K562 (cell line): ENCODE data around the gene ID1. TPM values are rescaled to one million over a fixed set of nuclear protein-coding genes. Genes with fewer than 3 reads are reported as not detected.
"Not testable (repeated sequence)": the region's sequence is repeated elsewhere in the genome, so short reads cannot be mapped to it uniquely, and the experiment has no call there.

Source experiments
- ATAC-seq: fragments of 200-7000 bp; cut with Tn5 transposase; 3 replicates; pipeline ENCODE4 v1.9.1; 2020; ENCODE audit warnings: moderate library complexity
- BruUV-seq: library from RNA; stranded (reverse); fragments of 400-500 nt; replicated peaks from 2 replicates; lab custom pipeline; 2021; lab: Mats Ljungman, UMichigan
- CTCF ChIA-PET: fragments of 300-600 bp; formaldehyde crosslinking; extraction: SDS; loops from one replicate; lab custom pipeline; 2021; ENCODE audit warnings: low intra/inter-chr PET ratio; lab: Yijun Ruan, JAX
- POLR2A ChIA-PET: fragments of 300-600, 350-650 bp; sonication (Branson Sonifier 250); formaldehyde crosslinking; extraction: SDS; loops from one replicate; lab custom pipeline; 2021; ENCODE audit warnings: antibody characterized with exemption, inconsistent platforms; lab: Yijun Ruan, JAX
- DNase-seq, 4 experiments: peaks; one replicate each; pipeline versions ENCODE4 v3.0.0 to v3.0.0-alpha.2; 2011 to 2018; ENCODE audit warnings: low spot score in 3 of 4, mixed read lengths in 3 of 4; ENCODE audit errors: extremely low read depth in 1 of 4
- FAIRE-seq: peaks from 2 replicates; lab custom pipeline; 2011; peaks lifted over from hg19 to GRCh38; lab: Jason Lieb, UNC
- H2AFZ ChIP-seq: 2 replicates; pipeline ENCODE4 v1.6.0; 2011; ENCODE audit warnings: low read depth, low read length, control low read depth, inconsistent platforms
- H3K27ac ChIP-seq: fragments of 200-600 bp; 3 replicates; pipeline ENCODE4 v1.8.0; 2011; ENCODE audit warnings: low read depth, mild to moderate bottlenecking, control low read depth, inconsistent platforms, low read length, moderate library complexity, mixed read lengths; ENCODE audit errors: extremely low read depth
- H3K27me3 ChIP-seq, 2 experiments: fragments of 300-600 bp in 1 of 2; 2 replicates in 1 of 2; 3 replicates in 1 of 2; pipeline versions ENCODE4 v1.6.0 to v1.8.0; 2011; ENCODE audit warnings: inconsistent platforms in 2 of 2, low read length in 2 of 2, mild to moderate bottlenecking in 1 of 2, mixed read lengths in 1 of 2, moderate library complexity in 1 of 2; ENCODE audit not compliant: control insufficient read depth in 2 of 2, insufficient read depth in 2 of 2
- H3K36me3 ChIP-seq: fragments of 300-600 bp; 3 replicates; pipeline ENCODE4 v1.8.0; 2011; ENCODE audit warnings: mild to moderate bottlenecking, low read length, inconsistent platforms; ENCODE audit not compliant: control insufficient read depth, insufficient read depth
- H3K4me1 ChIP-seq, 2 experiments: fragments of 200-600 bp in 1 of 2; replicated peaks in 1 of 2; 2 replicates in 1 of 2; 3 replicates in 1 of 2; pipeline versions ENCODE4 v1.5.1 to v1.8.0; 2011; ENCODE audit warnings: inconsistent platforms in 2 of 2, low read length in 2 of 2, mild to moderate bottlenecking in 1 of 2, mixed read lengths in 1 of 2, moderate library complexity in 1 of 2; ENCODE audit not compliant: control insufficient read depth in 2 of 2, insufficient read depth in 2 of 2
- H3K4me2 ChIP-seq: 2 replicates; pipeline ENCODE4 v1.6.1; 2011; ENCODE audit warnings: low read length, control low read depth, inconsistent platforms, mixed read lengths; ENCODE audit not compliant: insufficient read depth
- H3K4me3 ChIP-seq: fragments of 200-600 bp; sonication (generic), shearing (Covaris generic); 2 replicates; pipeline ENCODE4 v1.5.1; 2016; ENCODE audit warnings: control low read depth, inconsistent platforms
- H3K79me2 ChIP-seq: fragments of 200-600 bp; 3 replicates; pipeline ENCODE4 v1.8.0; 2011; ENCODE audit warnings: low read length, inconsistent platforms; ENCODE audit not compliant: control insufficient read depth, insufficient read depth
- H3K9ac ChIP-seq, 2 experiments: 2 replicates each; pipeline versions ENCODE4 v1.6.0 to v1.6.1; 2011; ENCODE audit warnings: low read depth in 2 of 2, low read length in 2 of 2, control low read depth in 1 of 2, inconsistent platforms in 1 of 2, mild to moderate bottlenecking in 1 of 2, mixed read lengths in 1 of 2; ENCODE audit not compliant: insufficient read depth in 1 of 2
- H3K9me1 ChIP-seq: one replicate; pipeline ENCODE4 v1.6.0; 2011; ENCODE audit warnings: inconsistent platforms, mild to moderate bottlenecking, low read length, moderate library complexity; ENCODE audit not compliant: control insufficient read depth, insufficient read depth
- H3K9me3 ChIP-seq: replicated peaks from 2 replicates; pipeline ENCODE4 v1.5.1; 2011; ENCODE audit warnings: low read depth, low read length, inconsistent platforms; ENCODE audit not compliant: control insufficient read depth, insufficient read depth
- H4K20me1 ChIP-seq: replicated peaks from 2 replicates; pipeline ENCODE4 v1.6.1; 2011; ENCODE audit warnings: low read length, inconsistent platforms, mixed read lengths; ENCODE audit not compliant: control insufficient read depth, insufficient read depth
- CBFA2T2 ChIP-seq: fragments of 450-650 bp; conservative IDR thresholded peaks from 2 replicates; pipeline ENCODE4 v1.6.1; 2017; ENCODE audit warnings: mild to moderate bottlenecking
- CBFA2T3 ChIP-seq: fragments of 450-650 bp; IDR thresholded peaks from 2 replicates; pipeline ENCODE4 v1.6.1; 2017
- EGR1 ChIP-seq: fragments of 450-650 bp; conservative IDR thresholded peaks from 2 replicates; pipeline ENCODE4 v1.6.1; 2017; ENCODE audit warnings: mild to moderate bottlenecking
- PKNOX1 ChIP-seq: fragments of 450-650 bp; IDR thresholded peaks from 2 replicates; pipeline ENCODE4 v1.6.1; 2016
- TFAP4 ChIP-seq: sonication (generic); formaldehyde crosslinking; IDR thresholded peaks from 2 replicates; pipeline ENCODE4 v1.8.0; 2022; ENCODE audit warnings: missing genetic modification reagents, mild to moderate bottlenecking, moderate library complexity, borderline replicate concordance
- WGBS: fragments of 100-300 bp; shearing (Covaris generic); methylation state at CpG from one replicate; pipeline ENCODE4 v1.1.6; 2016; ENCODE audit warnings: low coverage, mixed read lengths; ENCODE audit not compliant: insufficient coverage; ENCODE audit errors: missing lambda C conversion rate; 5-methylcytosine and 5-hydroxymethylcytosine counted together
- in situ Hi-C: fragments of 300-500 bp; cut with MboI; formaldehyde crosslinking; loops from 4 replicates; pipeline ENCODE4 v1.15.0; 2018; ENCODE audit warnings: inconsistent platforms, mixed read lengths
- intact Hi-C: fragments of 100-400 bp; cut with micrococcal nuclease; formaldehyde crosslinking; loops from 2 replicates; pipeline ENCODE4 v1.14.2; 2022
- polyA plus RNA-seq, 8 experiments: library from polyadenylated mRNA; depleted of rRNA in 4 of 8; stranded (reverse) in 5 of 8; unstranded in 3 of 8; fragments of >200 nt; fragmentation: Nextera tagmentation in 2 of 8; fragmentation: Illumina TruSeq in 1 of 8; extraction: Ambion mirVana in 2 of 8; extraction: Trizol in 1 of 8; gene quantifications; 2 replicates each; pipeline versions ENCODE4 v1.2.1 to v1.2.3, GENCODE V29; 2011 to 2014; ENCODE audit warnings: inconsistent platforms in 1 of 8, missing spikeins in 1 of 8
- total RNA-seq, 7 experiments: library from RNA; depleted of rRNA in 6 of 7; stranded (reverse); fragments of >200 nt in 6 of 7; fragmentation: Illumina TruSeq in 2 of 7; extraction: Trizol in 2 of 7; gene quantifications; 2 replicates each; pipeline versions ENCODE4 v1.2.1 to v1.2.3, GENCODE V29; 2011 to 2021; ENCODE audit warnings: low replicate concordance in 1 of 7
- TF ChIP-seq, protein P1 (sequence below), 2 experiments: IDR thresholded peaks in 1 of 2; conservative IDR thresholded peaks in 1 of 2; 2 replicates each; pipeline ENCODE4 v1.6.1; 2016; ENCODE audit warnings: low read depth in 2 of 2, mild to moderate bottlenecking in 1 of 2, missing compliant biosample characterization in 1 of 2, missing genetic modification characterization in 1 of 2, moderate library complexity in 1 of 2

Gene ID1
- total and polyA plus RNA-seq, 9 of the 15 experiments (the other 6 are each of a cell fraction or from before 2014, with no cell fraction given), result 1.4 to 358 (median 65.0) TPM

DNA sequence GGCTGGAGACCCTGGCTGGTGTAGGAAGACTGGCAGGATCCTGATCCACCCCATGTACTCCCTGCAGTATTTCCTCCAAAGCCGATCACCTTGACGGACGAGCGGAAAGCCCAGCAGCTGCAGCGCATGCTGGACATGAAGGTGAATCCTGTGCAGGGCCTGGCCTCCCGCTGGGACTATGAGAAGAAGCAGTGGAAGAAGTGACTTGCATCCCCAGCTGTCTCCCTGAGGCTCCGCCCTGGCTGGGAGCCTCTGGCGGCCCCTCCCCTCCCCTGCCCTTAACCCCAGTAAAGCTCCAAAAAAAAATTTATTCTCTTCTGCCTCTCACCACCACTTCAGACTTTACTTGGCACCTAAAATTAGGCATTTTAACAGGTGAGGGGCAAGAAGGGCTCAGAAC lies 39.6 kb downstream of the ID1 start (continued):
- TF ChIP-seq TFAP4 (CRISPR knock-in tag), result peak; percentile 77; the same call in 1 of the 2 replicates

- H3K9me3 ChIP-seq, H3K27ac ChIP-seq, CTCF ChIA-PET, DNase-seq, H3K9ac ChIP-seq: not testable (repeated sequence)
- TF ChIP-seq CBFA2T2, result peak; percentile 11; the same call in 1 of the 2 replicates
- peak; percentile 73 for TF ChIP-seq EGR1
- TF ChIP-seq PKNOX1, result peak; percentile 48; the same call in 1 of the 2 replicates
- TF ChIP-seq CBFA2T3, result peak; percentile 38; the same call in 1 of the 2 replicates
- TF ChIP-seq, protein P1, sequence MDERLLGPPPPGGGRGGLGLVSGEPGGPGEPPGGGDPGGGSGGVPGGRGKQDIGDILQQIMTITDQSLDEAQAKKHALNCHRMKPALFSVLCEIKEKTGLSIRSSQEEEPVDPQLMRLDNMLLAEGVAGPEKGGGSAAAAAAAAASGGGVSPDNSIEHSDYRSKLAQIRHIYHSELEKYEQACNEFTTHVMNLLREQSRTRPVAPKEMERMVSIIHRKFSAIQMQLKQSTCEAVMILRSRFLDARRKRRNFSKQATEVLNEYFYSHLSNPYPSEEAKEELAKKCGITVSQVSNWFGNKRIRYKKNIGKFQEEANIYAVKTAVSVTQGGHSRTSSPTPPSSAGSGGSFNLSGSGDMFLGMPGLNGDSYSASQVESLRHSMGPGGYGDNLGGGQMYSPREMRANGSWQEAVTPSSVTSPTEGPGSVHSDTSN (CRISPR knock-in tag; IDR thresholded peaks at IDR 0.05; ENCODE audit: low read depth), result not testable (repeated sequence)
- TF ChIP-seq, protein P1 (tag; conservative IDR thresholded peaks at IDR 0.05; ENCODE audit: low read depth), result 0 out of 2 replicates have a peak, but pooled peaks have one; percentile 10
- TF ChIP-seq, all 486 proteins: peak for 5; not testable (repeated sequence) for 481
- H3K27me3 ChIP-seq, H4K20me1 ChIP-seq, H3K79me2 ChIP-seq, intact Hi-C loops, in situ Hi-C loops, H3K36me3 ChIP-seq, ATAC-seq, H3K4me1 ChIP-seq, BruUV-seq, H3K4me2 ChIP-seq, H3K9me1 ChIP-seq, H3K4me3 ChIP-seq, FAIRE-seq, H2AFZ ChIP-seq: not testable (repeated sequence)
- WGBS, result 19% methylated on average over 3 of the region's 3 CpGs
- POLR2A ChIA-PET, result interaction anchor here (0.5 to 1.1 kb wide), 2 partner anchors 12 to 75 kb away, joined by 4 to 5 read pairs; partner anchors contain the start of gene BCL2L1
These were observed 43.0 kb downstream of the ID1 start for GRCh38 chr20:31648104-31648503.
